ENCODE results near the gene NRSN2. TPM values are rescaled to one million over a fixed set of nuclear protein-coding genes. Genes with fewer than 3 reads are reported as not detected.
"Not testable (repeated sequence)": the region's sequence is repeated elsewhere in the genome, so short reads cannot be mapped to it uniquely, and the experiment has no call there.

Gene NRSN2
- polyA plus RNA-seq, 1 experiment = 35.6 TPM

- no peak for TF ChIP-seq CTCF (IDR thresholded peaks at IDR 0.05; ENCODE audit: low read depth, low read length)
- Histone ChIP-seq H3K4me3 (ENCODE audit: low read depth, low read length) (no peak overlapping the region), H3K27me3 (ENCODE audit: control insufficient read depth, insufficient read depth, low read length) (no peaks in the 10 kb centered on the region), H3K9me3 (ENCODE audit: control insufficient read depth, insufficient read depth, low read length) (no peaks in the 10 kb centered on the region), H3K27ac (ENCODE audit: low read depth, low read length) (no peak overlapping the region)
- ChIA-PET POLR2A (no interaction called here), CTCF (interaction anchor here (0.7 to 5.1 kb wide), 15 partner anchors 8 to 338 kb away, joined by 3 to 59 read pairs (median 9); partner anchors contain the start of gene TRIB3)
- no peak for DNase-seq (ENCODE audit: low read depth, low spot score)
These were observed 6.3 kb downstream of the NRSN2 start for GRCh38 chr20:353166-353565.

- Histone ChIP-seq H3K27me3 (ENCODE audit: control insufficient read depth, insufficient read depth, low read length) (no peaks in the 10 kb centered on the region), H3K27ac (ENCODE audit: low read depth, low read length) (no peak overlapping the region), H3K9me3 (ENCODE audit: control insufficient read depth, insufficient read depth, low read length) (no peaks in the 10 kb centered on the region), H3K4me3 (ENCODE audit: low read depth, low read length) (no peak overlapping the region)
- ChIA-PET CTCF (interaction anchor here (0.5 to 5.1 kb wide), 47 partner anchors 9 to 385 kb away, joined by 3 to 59 read pairs (median 4); partner anchors contain the start of gene TRIB3), POLR2A (interaction anchor here (0.8 to 1.1 kb wide), 2 partner anchors 26 to 140 kb away, joined by 3 read pairs; partner anchors contain the start of gene TRIB3)
- peak; percentile 38 for DNase-seq (ENCODE audit: low read depth, low spot score)
- peak; percentile 93 for TF ChIP-seq CTCF (IDR thresholded peaks at IDR 0.05; ENCODE audit: low read depth, low read length)
These were observed 7.5 kb downstream of the NRSN2 start for GRCh38 chr20:354298-354977.

GRCh38 chr20:356154-356553 is 9.2 kb downstream of the NRSN2 start:
- H3K27me3 ChIP-seq (ENCODE audit: control insufficient read depth, insufficient read depth, low read length); H3K9me3 ChIP-seq (ENCODE audit: control insufficient read depth, insufficient read depth, low read length); H3K4me3 ChIP-seq (ENCODE audit: low read depth, low read length); H3K27ac ChIP-seq (ENCODE audit: low read depth, low read length); DNase-seq (ENCODE audit: low read depth, low spot score): not testable (repeated sequence)
- ChIA-PET POLR2A (interaction anchor here (0.5 kb wide), 1 partner anchor 25 kb away, joined by 3 read pairs; the partner anchor contains the start of gene TRIB3), CTCF (interaction anchor here (0.6 to 5.1 kb wide), 5 partner anchors 33 to 143 kb away, joined by 3 to 59 read pairs (median 4); no protein-coding TSS in a partner anchor)

DNA sequence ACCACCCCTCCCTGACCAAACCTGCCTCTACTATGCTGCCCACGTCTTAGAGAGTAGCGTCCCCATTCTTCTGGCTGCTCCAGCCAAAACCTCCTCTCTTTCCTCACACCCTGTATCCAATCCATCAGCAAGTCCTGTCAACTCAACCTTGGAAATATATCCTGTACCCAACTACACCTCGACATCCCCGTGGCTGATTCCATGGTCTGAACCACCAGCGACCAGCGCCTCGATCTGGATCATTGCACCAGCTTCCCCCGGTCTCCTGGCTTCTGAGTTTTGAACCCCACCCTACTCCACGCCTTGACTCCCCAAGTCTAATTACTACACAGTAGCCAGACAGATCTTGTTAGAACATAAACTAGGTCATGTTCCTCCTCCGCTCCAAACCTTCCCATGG is 9.8 kb downstream of the NRSN2 start:
- DNase-seq (ENCODE audit: low read depth, low spot score) = no peak
- H3K27ac ChIP-seq (ENCODE audit: low read depth, low read length) = no peak overlapping the region
- no peak for TF ChIP-seq CTCF (IDR thresholded peaks at IDR 0.05; ENCODE audit: low read depth, low read length)
- no peaks in the 10 kb centered on the region for H3K27me3 ChIP-seq (ENCODE audit: control insufficient read depth, insufficient read depth, low read length)
- no peak overlapping the region for H3K4me3 ChIP-seq (ENCODE audit: low read depth, low read length)
- POLR2A ChIA-PET = no interaction called here
- CTCF ChIA-PET = interaction anchor here (0.6 to 5.1 kb wide), 4 partner anchors 34 to 121 kb away, joined by 3 to 59 read pairs (median 4); no protein-coding TSS in a partner anchor
- H3K9me3 ChIP-seq (ENCODE audit: control insufficient read depth, insufficient read depth, low read length) = no peaks in the 10 kb centered on the region; the same call in 1 of the 2 replicates

- ChIA-PET POLR2A (no interaction called here), CTCF (interaction anchor here (0.6 kb wide), 1 partner anchor 13 kb away, joined by 3 read pairs; no protein-coding TSS in a partner anchor)
- no peak for TF ChIP-seq CTCF (IDR thresholded peaks at IDR 0.05; ENCODE audit: low read depth, low read length)
- DNase-seq (ENCODE audit: low read depth, low spot score) = no peak
- no peaks in the 10 kb centered on the region; the same call in 1 of the 2 replicates for H3K9me3 ChIP-seq (ENCODE audit: control insufficient read depth, insufficient read depth, low read length)
- H3K27ac ChIP-seq (ENCODE audit: low read depth, low read length) = no peak overlapping the region
- no peak overlapping the region for H3K4me3 ChIP-seq (ENCODE audit: low read depth, low read length)
- no peaks in the 10 kb centered on the region for H3K27me3 ChIP-seq (ENCODE audit: control insufficient read depth, insufficient read depth, low read length)
These were observed 12.1 kb downstream of the NRSN2 start for GRCh38 chr20:358891-359555.

Data from AG04450 (cell line).